Osteocyte (in vitro differentiated cells): ENCODE measurements around the gene DCTN5. TPM values are rescaled to one million over a fixed set of nuclear protein-coding genes. Genes with fewer than 3 reads are reported as not detected.

ENCODE experiments used
- DNase-seq: peaks from one replicate; pipeline ENCODE4 v3.0.0; 2021; ENCODE audit warnings: mixed read lengths; ENCODE audit not compliant: unreplicated experiment; ENCODE audit errors: extremely low spot score
- H3K27ac Mint-ChIP-seq: one replicate; pipeline ENCODE4 v1.8.0; 2021; ENCODE audit warnings: mild to moderate bottlenecking, mixed read lengths; ENCODE audit not compliant: unreplicated experiment
- H3K27me3 Mint-ChIP-seq: one replicate; pipeline ENCODE4 v1.8.0; 2021; ENCODE audit warnings: mixed read lengths; ENCODE audit not compliant: unreplicated experiment
- H3K36me3 Mint-ChIP-seq: one replicate; pipeline ENCODE4 v1.8.0; 2021; ENCODE audit warnings: mixed read lengths; ENCODE audit not compliant: unreplicated experiment
- H3K4me1 Mint-ChIP-seq: one replicate; pipeline ENCODE4 v1.8.0; 2021; ENCODE audit warnings: mixed read lengths; ENCODE audit not compliant: unreplicated experiment
- H3K4me3 Mint-ChIP-seq: one replicate; pipeline ENCODE4 v1.8.0; 2021; ENCODE audit warnings: mild to moderate bottlenecking, moderate library complexity, mixed read lengths; ENCODE audit not compliant: unreplicated experiment
- H3K9me3 Mint-ChIP-seq: one replicate; pipeline ENCODE4 v1.8.0; 2021; ENCODE audit warnings: mixed read lengths; ENCODE audit not compliant: unreplicated experiment
- CTCF ChIP-seq: fragments of 200-600 bp; sonication (generic); IDR thresholded peaks from 2 replicates; pipeline ENCODE4 v1.5.0; 2021; ENCODE audit warnings: antibody characterized with exemption, mild to moderate bottlenecking, moderate library complexity
- total RNA-seq: library from RNA; stranded (reverse); gene quantifications from 2 replicates; pipeline ENCODE4 v1.2.1, GENCODE V29; 2021

DCTN5 gene
- total RNA-seq, 1 donor from 2014 or later: 65.3 TPM

DNA sequence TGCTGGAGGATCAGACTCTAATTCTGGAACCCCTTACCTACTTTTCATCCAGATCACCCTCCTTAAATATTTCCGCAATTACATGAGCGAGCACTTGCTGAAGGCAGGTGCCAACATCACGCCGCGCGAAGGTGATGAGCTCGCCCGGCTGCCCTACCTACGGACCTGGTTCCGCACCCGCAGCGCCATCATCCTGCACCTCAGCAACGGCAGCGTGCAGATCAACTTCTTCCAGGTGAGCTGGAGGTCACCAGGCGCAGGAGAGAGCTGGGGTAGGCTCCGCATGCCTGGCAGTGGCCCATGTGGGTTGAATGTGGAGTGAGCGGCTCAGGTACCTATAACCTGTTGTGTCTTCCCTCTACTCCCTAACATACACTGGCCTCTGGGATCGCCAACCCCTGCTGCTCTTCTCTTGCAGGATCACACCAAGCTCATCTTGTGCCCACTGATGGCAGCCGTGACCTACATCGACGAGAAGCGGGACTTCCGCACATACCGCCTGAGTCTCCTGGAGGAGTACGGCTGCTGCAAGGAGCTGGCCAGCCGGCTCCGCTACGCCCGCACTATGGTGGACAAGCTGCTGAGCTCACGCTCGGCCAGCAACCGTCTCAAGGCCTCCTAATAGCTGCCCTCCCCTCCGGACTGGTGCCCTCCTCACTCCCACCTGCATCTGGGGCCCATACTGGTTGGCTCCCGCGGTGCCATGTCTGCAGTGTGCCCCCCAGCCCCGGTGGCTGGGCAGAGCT lies 48.3 kb downstream of the DCTN5 start:
- TF ChIP-seq CTCF: no peak
- H3K27ac Mint-ChIP-seq: no peak overlapping the region
- DNase-seq: no peak
- H3K4me3 Mint-ChIP-seq: no peak overlapping the region
- H3K9me3 Mint-ChIP-seq: no peaks in the 10 kb centered on the region
- H3K36me3 Mint-ChIP-seq: peaks cover 29% of the 10 kb centered on the region
- no peaks in the 10 kb centered on the region for H3K27me3 Mint-ChIP-seq
- H3K4me1 Mint-ChIP-seq: peaks cover 6% of the 10 kb centered on the region

DNA sequence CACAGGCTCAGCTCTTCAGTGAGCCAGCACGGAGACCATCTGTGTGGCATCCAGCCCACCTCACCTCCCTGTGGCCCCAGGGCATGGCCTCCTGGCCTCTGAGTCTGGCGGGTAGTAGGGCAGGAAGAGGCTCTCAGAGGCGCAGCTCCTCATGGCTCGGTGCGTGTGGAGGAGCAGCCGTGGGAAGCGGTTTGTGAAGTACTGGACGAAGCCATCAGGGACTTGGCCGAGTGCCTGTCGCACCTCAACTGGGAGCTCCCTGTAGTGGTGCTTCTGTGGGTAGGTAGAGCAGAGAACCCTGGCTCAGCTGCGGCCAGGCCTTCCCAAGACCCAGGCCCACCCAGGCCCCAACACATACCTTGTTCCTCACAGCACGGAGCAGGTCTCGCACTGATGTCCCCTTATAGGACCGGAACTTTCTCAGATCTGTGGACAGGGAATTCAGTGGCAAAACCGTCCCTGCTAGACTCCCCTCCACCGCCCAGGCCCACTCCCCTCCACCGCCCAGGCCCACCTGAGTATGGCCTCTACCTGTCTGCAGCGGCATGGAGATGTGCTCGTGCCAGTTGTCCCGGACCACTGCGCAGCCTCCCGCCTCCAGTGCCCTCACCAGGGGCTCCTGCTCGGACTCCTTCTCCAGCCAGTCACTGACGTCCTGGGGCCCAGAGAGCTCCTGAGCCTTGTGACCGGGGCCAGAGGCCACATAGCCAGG lies 49.7 kb downstream of the DCTN5 start:
- Mint-ChIP-seq H3K4me3 (no peak overlapping the region), H3K27me3 (no peaks in the 10 kb centered on the region), H3K4me1 (peaks cover 12% of the 10 kb centered on the region), H3K9me3 (no peaks in the 10 kb centered on the region), H3K27ac (no peak overlapping the region), H3K36me3 (peaks cover 25% of the 10 kb centered on the region)
- TF ChIP-seq CTCF: no peak
- no peak for DNase-seq

- Mint-ChIP-seq H3K4me1 (peaks cover 12% of the 10 kb centered on the region), H3K27ac (no peak overlapping the region), H3K27me3 (no peaks in the 10 kb centered on the region), H3K9me3 (no peaks in the 10 kb centered on the region), H3K4me3 (no peak overlapping the region), H3K36me3 (peaks cover 24% of the 10 kb centered on the region)
- no peak for TF ChIP-seq CTCF
- DNase-seq: no peak
Observed at GRCh38 chr16:23691483-23692189, 50.4 kb downstream of the DCTN5 start.

GRCh38 chr16:23692190-23692837 lies 51.0 kb downstream of the DCTN5 start:
- no peak overlapping the region for H3K27ac Mint-ChIP-seq
- TF ChIP-seq CTCF: no peak
- H3K9me3 Mint-ChIP-seq: no peaks in the 10 kb centered on the region
- no peaks in the 10 kb centered on the region for H3K27me3 Mint-ChIP-seq
- no peak for DNase-seq
- H3K4me1 Mint-ChIP-seq: peaks cover 12% of the 10 kb centered on the region
- H3K4me3 Mint-ChIP-seq: no peak overlapping the region
- peaks cover 21% of the 10 kb centered on the region for H3K36me3 Mint-ChIP-seq
